K562 (cell line): ENCODE measurements around the gene ABHD16A. TPM values are rescaled to one million over a fixed set of nuclear protein-coding genes. Genes with fewer than 3 reads are reported as not detected.

Experiments used
- CBFB ChIP-seq: sonication (generic); formaldehyde crosslinking; IDR thresholded peaks from 2 replicates; pipeline ENCODE4 v1.4.0; 2020; ENCODE audit warnings: mild to moderate bottlenecking, missing genetic modification reagents
- CC2D1A ChIP-seq: fragments of 450-650 bp; IDR thresholded peaks from 2 replicates; pipeline ENCODE4 v1.6.1; 2017; ENCODE audit warnings: mild to moderate bottlenecking
- GATAD2B ChIP-seq: fragments of 450-650 bp; IDR thresholded peaks from 2 replicates; pipeline ENCODE4 v1.6.1; 2017; ENCODE audit warnings: mild to moderate bottlenecking, borderline replicate concordance
- PTBP1 ChIP-seq: fragments of 200-400 bp; formaldehyde crosslinking; IDR thresholded peaks from 2 replicates; pipeline ENCODE4 v1.6.1; 2017; ENCODE audit warnings: low read depth, low read length
- SAP30 ChIP-seq: fragments of 200-600 bp; sonication (generic); IDR thresholded peaks from 2 replicates; pipeline ENCODE4 v1.6.1; 2012; ENCODE audit warnings: borderline replicate concordance, low read depth, mild to moderate bottlenecking, moderate library complexity, low read length, control low read depth, inconsistent platforms; ENCODE audit not compliant: insufficient read depth, poor library complexity, severe bottlenecking
- SMARCA4 ChIP-seq: fragments of 450-650 bp; IDR thresholded peaks from 2 replicates; pipeline ENCODE4 v1.6.1; 2016
- SNIP1 ChIP-seq: fragments of 450-650 bp; IDR thresholded peaks from 2 replicates; pipeline ENCODE4 v1.7.1; 2017; ENCODE audit warnings: low read depth, mild to moderate bottlenecking
- SP1 ChIP-seq: sonication (generic); formaldehyde crosslinking; IDR thresholded peaks from 2 replicates; pipeline ENCODE4 v1.8.1; 2022; ENCODE audit warnings: mild to moderate bottlenecking, missing genetic modification reagents
- TOE1 ChIP-seq, 2 experiments: fragments of 450-650 bp in 1 of 2; sonication (generic) in 1 of 2; formaldehyde crosslinking in 1 of 2; IDR thresholded peaks; 2 replicates each; pipeline versions ENCODE4 v1.7.1 to v1.8.0; 2016 to 2022; ENCODE audit warnings: borderline replicate concordance in 2 of 2, mild to moderate bottlenecking in 2 of 2, antibody characterized with exemption in 1 of 2, inconsistent platforms in 1 of 2, low read depth in 1 of 2, missing genetic modification reagents in 1 of 2, moderate library complexity in 1 of 2
- TRIM28 ChIP-seq: fragments of 450-650 bp; IDR thresholded peaks from 2 replicates; pipeline ENCODE4 v1.6.1; 2017
- U2AF2 ChIP-seq: fragments of 200-400 bp; formaldehyde crosslinking; optimal IDR thresholded peaks from 2 replicates; pipeline ENCODE3; 2017; ENCODE audit warnings: low read depth, mild to moderate bottlenecking, low read length
- ZNF133 ChIP-seq: fragments of 250-450 bp; sonication (Bioruptor Pico); IDR thresholded peaks from 2 replicates; pipeline ENCODE4 v1.4.0; 2020; ENCODE audit warnings: mild to moderate bottlenecking
- ZNF77 ChIP-seq: fragments of 250-450 bp; sonication (Bioruptor Pico); IDR thresholded peaks from 2 replicates; pipeline ENCODE4 v1.5.0; 2020
- polyA plus RNA-seq, 8 experiments: library from polyadenylated mRNA; depleted of rRNA in 4 of 8; stranded (reverse) in 5 of 8; unstranded in 3 of 8; fragments of >200 nt; fragmentation: Nextera tagmentation in 2 of 8; fragmentation: Illumina TruSeq in 1 of 8; extraction: Ambion mirVana in 2 of 8; extraction: Trizol in 1 of 8; gene quantifications; 2 replicates each; pipeline versions ENCODE4 v1.2.1 to v1.2.3, GENCODE V29; 2011 to 2014; ENCODE audit warnings: inconsistent platforms in 1 of 8, missing spikeins in 1 of 8
- total RNA-seq, 7 experiments: library from RNA; depleted of rRNA in 6 of 7; stranded (reverse); fragments of >200 nt in 6 of 7; fragmentation: Illumina TruSeq in 2 of 7; extraction: Trizol in 2 of 7; gene quantifications; 2 replicates each; pipeline versions ENCODE4 v1.2.1 to v1.2.3, GENCODE V29; 2011 to 2021; ENCODE audit warnings: low replicate concordance in 1 of 7
- TF ChIP-seq, protein P1 (sequence below): fragments of 150-350 bp; conservative IDR thresholded peaks from 2 replicates; pipeline ENCODE4 v1.6.1; 2014; ENCODE audit warnings: low read length
- TF ChIP-seq, protein P2 (sequence below): IDR thresholded peaks from 2 replicates; pipeline ENCODE4 v1.6.1; 2016; ENCODE audit warnings: missing genetic modification characterization, missing compliant biosample characterization
- TF ChIP-seq, protein P3 (sequence below): sonication (generic); formaldehyde crosslinking; IDR thresholded peaks from 2 replicates; pipeline ENCODE4 v1.8.0; 2022; ENCODE audit warnings: missing genetic modification reagents, mild to moderate bottlenecking, borderline replicate concordance
- TF ChIP-seq, protein P4 (sequence below): fragments of 450-650 bp; IDR thresholded peaks from 2 replicates; pipeline ENCODE4 v1.6.1; 2016; ENCODE audit warnings: low read depth, mild to moderate bottlenecking, moderate library complexity

ABHD16A gene
- total and polyA plus RNA-seq, 9 of the 15 experiments (the other 6 are each of a cell fraction or from before 2014, with no cell fraction given), result 25.8 to 120 (median 81.6) TPM

DNA sequence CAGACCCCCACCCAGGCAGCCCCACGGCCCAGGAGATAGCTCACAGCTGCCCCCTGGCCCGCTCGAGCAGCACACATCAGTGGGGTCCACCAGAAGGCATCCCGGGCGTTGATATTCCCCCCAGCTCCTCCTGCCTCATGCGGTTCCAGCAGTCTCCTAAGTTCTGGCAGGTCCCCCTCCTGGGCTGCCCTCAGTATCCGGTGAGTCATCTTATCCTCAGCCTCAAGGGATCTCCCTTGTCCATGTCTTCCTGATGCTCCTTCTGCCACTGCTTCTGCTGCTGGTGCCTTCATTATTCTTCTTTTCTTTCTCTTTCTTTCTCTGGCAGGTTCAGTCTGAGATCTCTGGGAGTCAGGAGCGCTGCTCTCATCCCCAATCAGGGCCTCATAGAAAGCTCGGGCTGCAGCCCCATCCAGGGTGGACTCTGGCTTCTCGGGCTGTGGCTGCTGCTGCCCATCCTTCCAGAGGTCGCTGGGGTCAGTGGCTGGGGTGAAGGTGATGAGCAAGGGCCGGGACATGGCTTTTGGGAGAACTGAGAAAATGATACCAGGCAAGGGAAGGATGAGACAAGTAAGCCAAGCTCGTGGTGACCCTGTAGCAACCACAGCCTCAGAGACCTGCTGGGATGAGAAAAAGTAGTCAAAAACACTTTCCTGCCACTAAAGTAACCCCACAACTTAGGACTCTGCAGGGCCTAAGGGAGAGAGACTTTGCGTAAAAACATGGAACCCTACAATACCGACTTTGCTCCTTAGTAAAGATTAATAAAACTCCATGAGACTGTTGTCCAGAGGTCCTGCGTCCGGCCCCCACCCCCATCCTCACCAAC is 38.9 kb downstream of the ABHD16A start (continued):
- TF ChIP-seq, protein P1, sequence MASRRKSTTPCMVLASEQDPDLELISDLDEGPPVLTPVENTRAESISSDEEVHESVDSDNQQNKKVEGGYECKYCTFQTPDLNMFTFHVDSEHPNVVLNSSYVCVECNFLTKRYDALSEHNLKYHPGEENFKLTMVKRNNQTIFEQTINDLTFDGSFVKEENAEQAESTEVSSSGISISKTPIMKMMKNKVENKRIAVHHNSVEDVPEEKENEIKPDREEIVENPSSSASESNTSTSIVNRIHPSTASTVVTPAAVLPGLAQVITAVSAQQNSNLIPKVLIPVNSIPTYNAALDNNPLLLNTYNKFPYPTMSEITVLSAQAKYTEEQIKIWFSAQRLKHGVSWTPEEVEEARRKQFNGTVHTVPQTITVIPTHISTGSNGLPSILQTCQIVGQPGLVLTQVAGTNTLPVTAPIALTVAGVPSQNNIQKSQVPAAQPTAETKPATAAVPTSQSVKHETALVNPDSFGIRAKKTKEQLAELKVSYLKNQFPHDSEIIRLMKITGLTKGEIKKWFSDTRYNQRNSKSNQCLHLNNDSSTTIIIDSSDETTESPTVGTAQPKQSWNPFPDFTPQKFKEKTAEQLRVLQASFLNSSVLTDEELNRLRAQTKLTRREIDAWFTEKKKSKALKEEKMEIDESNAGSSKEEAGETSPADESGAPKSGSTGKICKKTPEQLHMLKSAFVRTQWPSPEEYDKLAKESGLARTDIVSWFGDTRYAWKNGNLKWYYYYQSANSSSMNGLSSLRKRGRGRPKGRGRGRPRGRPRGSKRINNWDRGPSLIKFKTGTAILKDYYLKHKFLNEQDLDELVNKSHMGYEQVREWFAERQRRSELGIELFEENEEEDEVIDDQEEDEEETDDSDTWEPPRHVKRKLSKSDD, result no peak
- no peak for TF ChIP-seq PTBP1
- TF ChIP-seq CBFB (CRISPR knock-in tag), result no peak
- TF ChIP-seq CC2D1A, result no peak; the same call in 1 of the 2 replicates
- TF ChIP-seq, protein P2, sequence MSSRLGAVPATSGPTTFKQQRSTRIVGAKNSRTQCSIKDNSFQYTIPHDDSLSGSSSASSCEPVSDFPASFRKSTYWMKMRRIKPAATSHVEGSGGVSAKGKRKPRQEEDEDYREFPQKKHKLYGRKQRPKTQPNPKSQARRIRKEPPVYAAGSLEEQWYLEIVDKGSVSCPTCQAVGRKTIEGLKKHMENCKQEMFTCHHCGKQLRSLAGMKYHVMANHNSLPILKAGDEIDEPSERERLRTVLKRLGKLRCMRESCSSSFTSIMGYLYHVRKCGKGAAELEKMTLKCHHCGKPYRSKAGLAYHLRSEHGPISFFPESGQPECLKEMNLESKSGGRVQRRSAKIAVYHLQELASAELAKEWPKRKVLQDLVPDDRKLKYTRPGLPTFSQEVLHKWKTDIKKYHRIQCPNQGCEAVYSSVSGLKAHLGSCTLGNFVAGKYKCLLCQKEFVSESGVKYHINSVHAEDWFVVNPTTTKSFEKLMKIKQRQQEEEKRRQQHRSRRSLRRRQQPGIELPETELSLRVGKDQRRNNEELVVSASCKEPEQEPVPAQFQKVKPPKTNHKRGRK (tag), result no peak
- TF ChIP-seq U2AF2, result no peak
- peak; percentile 96 for TF ChIP-seq SMARCA4
- TF ChIP-seq ZNF133 (CRISPR knock-in tag), result 0 out of 2 replicates have a peak, but pooled peaks have one; percentile 52
- TF ChIP-seq TOE1 (IDR thresholded peaks at IDR 0.05; ENCODE audit: borderline replicate concordance), result no peak
- 0 out of 2 replicates have a peak, but pooled peaks have one; percentile 21 for TF ChIP-seq TOE1 (CRISPR knock-in tag; IDR thresholded peaks at IDR 0.05; ENCODE audit: borderline replicate concordance, low read depth)
- TF ChIP-seq SNIP1, result no peak
- no peak; the same call in none of the 2 replicates for TF ChIP-seq SP1
- TF ChIP-seq GATAD2B, result no peak
- TF ChIP-seq ZNF77 (CRISPR knock-in tag), result no peak
- TF ChIP-seq SAP30, result no peak
- TF ChIP-seq, protein P3, sequence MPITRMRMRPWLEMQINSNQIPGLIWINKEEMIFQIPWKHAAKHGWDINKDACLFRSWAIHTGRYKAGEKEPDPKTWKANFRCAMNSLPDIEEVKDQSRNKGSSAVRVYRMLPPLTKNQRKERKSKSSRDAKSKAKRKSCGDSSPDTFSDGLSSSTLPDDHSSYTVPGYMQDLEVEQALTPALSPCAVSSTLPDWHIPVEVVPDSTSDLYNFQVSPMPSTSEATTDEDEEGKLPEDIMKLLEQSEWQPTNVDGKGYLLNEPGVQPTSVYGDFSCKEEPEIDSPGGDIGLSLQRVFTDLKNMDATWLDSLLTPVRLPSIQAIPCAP (CRISPR knock-in tag), result no peak
- TF ChIP-seq, protein P4, sequence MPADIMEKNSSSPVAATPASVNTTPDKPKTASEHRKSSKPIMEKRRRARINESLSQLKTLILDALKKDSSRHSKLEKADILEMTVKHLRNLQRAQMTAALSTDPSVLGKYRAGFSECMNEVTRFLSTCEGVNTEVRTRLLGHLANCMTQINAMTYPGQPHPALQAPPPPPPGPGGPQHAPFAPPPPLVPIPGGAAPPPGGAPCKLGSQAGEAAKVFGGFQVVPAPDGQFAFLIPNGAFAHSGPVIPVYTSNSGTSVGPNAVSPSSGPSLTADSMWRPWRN, result no peak
- no peak for TF ChIP-seq TRIM28
